SU-DHL-6 (cell line): ENCODE results near the gene OR3A1.
"Not testable (repeated sequence)": the region's sequence is repeated elsewhere in the genome, so short reads cannot be mapped to it uniquely, and the experiment has no call there.

Source experiments
- H2AFZ ChIP-seq: fragments of 200-600 bp; sonication (generic); 2 replicates; pipeline ENCODE4 v1.6.1; 2014; ENCODE audit warnings: low read depth, mild to moderate bottlenecking, moderate library complexity, mixed read lengths, antibody characterized with exemption, low read length; ENCODE audit not compliant: severe bottlenecking
- H3F3A ChIP-seq: fragments of 200-600 bp; shearing (Covaris generic); 2 replicates; pipeline ENCODE4 v1.6.0; 2016; ENCODE audit warnings: antibody characterized with exemption, mild to moderate bottlenecking; ENCODE audit not compliant: insufficient read depth
- H3K27ac ChIP-seq: fragments of 200-600 bp; sonication (generic); 2 replicates; pipeline ENCODE4 v1.5.1; 2016; ENCODE audit warnings: low read depth, mild to moderate bottlenecking, low read length, moderate library complexity, mixed read lengths
- H3K27me3 ChIP-seq: fragments of 200-600 bp; sonication (generic), shearing (Covaris generic); 2 replicates; pipeline ENCODE4 v1.6.0; 2014; ENCODE audit warnings: mild to moderate bottlenecking, low read length
- H3K36me3 ChIP-seq: fragments of 200-600 bp; sonication (generic); 2 replicates; pipeline ENCODE4 v1.6.1; 2014; ENCODE audit warnings: mild to moderate bottlenecking, low read length, mixed read lengths
- H3K4me2 ChIP-seq: fragments of 300-600, 200-600 bp; shearing (Covaris generic), sonication (generic); 2 replicates; pipeline ENCODE4 v1.6.0; 2014; ENCODE audit warnings: low read length, low read depth, mild to moderate bottlenecking; ENCODE audit not compliant: poor library complexity, severe bottlenecking
- H3K4me3 ChIP-seq: fragments of 200-600 bp; sonication (generic); 2 replicates; pipeline ENCODE4 v1.5.1; 2014; ENCODE audit warnings: antibody characterized with exemption, low read length, mild to moderate bottlenecking, mixed read lengths; ENCODE audit not compliant: insufficient read depth, poor library complexity, severe bottlenecking
- H3K79me2 ChIP-seq: fragments of 200-600 bp; sonication (generic); 2 replicates; pipeline ENCODE4 v1.6.1; 2014; ENCODE audit warnings: mild to moderate bottlenecking, low read length, moderate library complexity; ENCODE audit not compliant: insufficient read depth
- H3K9ac ChIP-seq: fragments of 200-600 bp; sonication (generic); 2 replicates; pipeline ENCODE4 v1.7.0; 2014; ENCODE audit warnings: mild to moderate bottlenecking, low read length
- H3K9me2 ChIP-seq: fragments of 200-600 bp; sonication (generic); replicated peaks from 2 replicates; pipeline ENCODE4 v1.6.1; 2014; ENCODE audit warnings: low read length; ENCODE audit not compliant: insufficient read depth
- H3K9me3 ChIP-seq: fragments of 200-600 bp; sonication (generic); 2 replicates; pipeline ENCODE4 v1.6.1; 2014; ENCODE audit warnings: low read length, mixed read lengths; ENCODE audit not compliant: insufficient read depth
- H4K20me1 ChIP-seq: fragments of 200-600 bp; sonication (generic); 2 replicates; pipeline ENCODE4 v1.6.1; 2014; ENCODE audit warnings: low read depth, mild to moderate bottlenecking, antibody characterized with exemption, low read length, moderate library complexity, mixed read lengths
- EZH2phosphoT487 ChIP-seq: fragments of 200-600 bp; sonication (generic), shearing (Covaris generic); conservative IDR thresholded peaks from 2 replicates; pipeline ENCODE4 v1.6.1; 2018; ENCODE audit warnings: mild to moderate bottlenecking, antibody characterized with exemption, low read length, moderate library complexity, mixed read lengths
- TF ChIP-seq, protein P1 (sequence below): fragments of 200-600 bp; sonication (generic); IDR thresholded peaks from one replicate; pipeline ENCODE4 v1.5.1; 2017; ENCODE audit warnings: antibody characterized with exemption, mild to moderate bottlenecking, low read length, moderate library complexity; ENCODE audit not compliant: insufficient read depth, poor library complexity, severe bottlenecking

The OR3A1 gene

GRCh38 chr17:3298260-3298659 is at the start of gene OR3A1:
Gene OR3A1 (minus strand): TSS chr17:3298360. CDS start chr17:3292582, 5,778 bp downstream.
- H3K4me2 ChIP-seq, result no peak within 1 kb of the TSS
- H3K27ac ChIP-seq, result no peak within 1 kb of the TSS
- no peaks in the 10 kb centered on the region for H3K9me2 ChIP-seq
- H3K4me3 ChIP-seq, result no peak within 1 kb of the TSS
- H3F3A ChIP-seq, result no peaks in the 10 kb centered on the region
- H3K79me2 ChIP-seq, result no peaks in the 10 kb centered on the region
- no peak within 1 kb of the TSS for H3K9ac ChIP-seq
- no peaks in the 10 kb centered on the region for H4K20me1 ChIP-seq
- no peak for TF ChIP-seq EZH2phosphoT487
- H2AFZ ChIP-seq, result no peak within 1 kb of the TSS
- H3K36me3 ChIP-seq, result no peaks in the 10 kb centered on the region
- no peaks in the 10 kb centered on the region for H3K9me3 ChIP-seq
- H3K27me3 ChIP-seq, result peaks cover 5% of the 10 kb centered on the region

DNA sequence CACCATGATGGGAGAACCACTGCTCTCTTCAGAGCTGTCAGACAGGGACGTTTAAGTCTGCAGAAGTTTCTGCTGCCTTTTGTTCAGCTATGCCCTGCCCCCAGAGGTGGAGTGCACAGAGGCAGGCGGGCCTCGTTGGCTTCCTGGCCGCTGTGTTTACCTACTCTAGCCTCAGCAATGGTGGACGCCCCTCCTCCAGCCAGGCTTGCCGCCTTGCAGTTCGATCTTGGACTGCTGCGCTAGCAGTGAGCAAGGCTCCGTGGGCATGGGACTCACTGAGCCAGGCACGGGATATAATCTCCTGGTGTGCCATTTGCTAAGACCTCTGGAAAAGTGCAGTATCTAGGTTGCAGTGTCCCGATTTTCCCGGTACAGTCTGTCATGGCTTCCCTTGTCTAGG is 44.6 kb upstream of the OR3A1 start:
- not testable (repeated sequence) for H3K27ac ChIP-seq, H2AFZ ChIP-seq, H3K36me3 ChIP-seq, H3K9me2 ChIP-seq, H3K79me2 ChIP-seq, H3K4me2 ChIP-seq, H3K9ac ChIP-seq, H4K20me1 ChIP-seq, H3K27me3 ChIP-seq, H3K4me3 ChIP-seq, H3F3A ChIP-seq, H3K9me3 ChIP-seq

DNA sequence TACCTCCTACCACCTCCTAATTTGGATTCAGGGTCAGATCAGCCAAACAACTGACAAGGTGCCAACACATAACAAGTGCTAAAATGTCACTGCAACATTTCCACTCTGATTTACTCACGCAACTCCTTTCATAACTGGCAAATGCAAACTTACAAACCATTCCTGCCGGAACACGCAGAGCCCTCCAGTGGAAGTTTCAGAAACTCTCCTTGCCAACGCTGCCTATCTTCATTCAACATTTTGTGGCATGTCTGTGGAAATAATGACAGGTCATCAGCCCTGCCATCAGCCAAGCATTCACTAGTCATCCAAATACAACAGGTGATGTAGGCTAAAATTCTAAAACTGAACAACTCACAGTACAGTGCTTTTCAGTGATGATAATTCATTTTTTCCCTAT is 37.7 kb upstream of the OR3A1 start:
- no peak overlapping the region for H2AFZ ChIP-seq
- TF ChIP-seq, protein P1, sequence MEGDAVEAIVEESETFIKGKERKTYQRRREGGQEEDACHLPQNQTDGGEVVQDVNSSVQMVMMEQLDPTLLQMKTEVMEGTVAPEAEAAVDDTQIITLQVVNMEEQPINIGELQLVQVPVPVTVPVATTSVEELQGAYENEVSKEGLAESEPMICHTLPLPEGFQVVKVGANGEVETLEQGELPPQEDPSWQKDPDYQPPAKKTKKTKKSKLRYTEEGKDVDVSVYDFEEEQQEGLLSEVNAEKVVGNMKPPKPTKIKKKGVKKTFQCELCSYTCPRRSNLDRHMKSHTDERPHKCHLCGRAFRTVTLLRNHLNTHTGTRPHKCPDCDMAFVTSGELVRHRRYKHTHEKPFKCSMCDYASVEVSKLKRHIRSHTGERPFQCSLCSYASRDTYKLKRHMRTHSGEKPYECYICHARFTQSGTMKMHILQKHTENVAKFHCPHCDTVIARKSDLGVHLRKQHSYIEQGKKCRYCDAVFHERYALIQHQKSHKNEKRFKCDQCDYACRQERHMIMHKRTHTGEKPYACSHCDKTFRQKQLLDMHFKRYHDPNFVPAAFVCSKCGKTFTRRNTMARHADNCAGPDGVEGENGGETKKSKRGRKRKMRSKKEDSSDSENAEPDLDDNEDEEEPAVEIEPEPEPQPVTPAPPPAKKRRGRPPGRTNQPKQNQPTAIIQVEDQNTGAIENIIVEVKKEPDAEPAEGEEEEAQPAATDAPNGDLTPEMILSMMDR, result no peak
- no peak for TF ChIP-seq EZH2phosphoT487
- H3K4me3 ChIP-seq, result no peak overlapping the region

DNA sequence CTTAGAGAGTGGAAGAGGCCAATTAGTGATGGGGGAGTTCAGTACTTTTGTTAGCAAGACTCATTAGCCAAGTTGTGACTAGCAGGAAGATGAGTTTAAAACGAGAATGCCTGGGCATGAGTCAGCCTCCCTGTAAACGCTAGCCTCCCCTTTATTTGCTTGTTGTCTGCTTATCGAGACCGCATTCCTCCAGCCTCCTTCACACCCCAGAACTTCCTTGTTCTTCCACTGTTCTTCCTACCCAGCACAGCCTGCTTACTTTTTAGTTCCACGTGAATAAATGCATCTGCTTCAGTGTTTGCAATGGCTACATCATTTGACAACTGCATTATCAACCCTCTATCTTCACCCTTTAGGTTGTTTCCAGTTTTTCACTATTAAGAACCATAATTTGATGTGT is 20.2 kb upstream of the OR3A1 start:
- Histone ChIP-seq H3K4me3 (no peak overlapping the region), H3K9me2 (no peaks in the 10 kb centered on the region), H3K36me3 (no peaks in the 10 kb centered on the region), H4K20me1 (no peaks in the 10 kb centered on the region), H3K4me2 (no peak overlapping the region), H3K9ac (no peak overlapping the region), H3K27me3 (no peaks in the 10 kb centered on the region), H2AFZ (no peak overlapping the region), H3K27ac (no peak overlapping the region), H3F3A (no peaks in the 10 kb centered on the region), H3K79me2 (no peaks in the 10 kb centered on the region), H3K9me3 (no peaks in the 10 kb centered on the region)
- TF ChIP-seq EZH2phosphoT487, result no peak
- TF ChIP-seq, protein P1, result no peak

More for the DNA sequence above, 37.7 kb upstream of the OR3A1 start:
- H3K27ac ChIP-seq, result no peak overlapping the region
- H3K4me2 ChIP-seq, result no peak overlapping the region
- H3F3A ChIP-seq, result no peaks in the 10 kb centered on the region
- H3K27me3 ChIP-seq, result no peaks in the 10 kb centered on the region
- no peaks in the 10 kb centered on the region for H3K9me2 ChIP-seq
- H3K36me3 ChIP-seq, result no peaks in the 10 kb centered on the region
- no peaks in the 10 kb centered on the region for H3K79me2 ChIP-seq
- H3K9me3 ChIP-seq, result no peaks in the 10 kb centered on the region
- H3K9ac ChIP-seq, result no peak overlapping the region
- no peaks in the 10 kb centered on the region for H4K20me1 ChIP-seq
